ENCODE measurements around the gene KLHL24.
"Not testable (repeated sequence)": the region's sequence is repeated elsewhere in the genome, so short reads cannot be mapped to it uniquely, and the experiment has no call there.

The KLHL24 gene

GRCh38 chr3:183636221-183637105 lies 1.0 kb downstream of the KLHL24 start:
- DNase-seq: peak; percentile 91

GRCh38 chr3:183637106-183637486 lies 1.7 kb downstream of the KLHL24 start:
- DNase-seq: no peak

GRCh38 chr3:183637633-183638032 lies 2.2 kb downstream of the KLHL24 start:
- not testable (repeated sequence) for DNase-seq

- DNase-seq: no peak
Observed at GRCh38 chr3:183638101-183638852, 2.9 kb downstream of the KLHL24 start.

GRCh38 chr3:183640635-183641034 lies 5.2 kb downstream of the KLHL24 start:
- not testable (repeated sequence) for DNase-seq

GRCh38 chr3:183641882-183642281 lies 6.5 kb downstream of the KLHL24 start:
- DNase-seq: no peak

DNA sequence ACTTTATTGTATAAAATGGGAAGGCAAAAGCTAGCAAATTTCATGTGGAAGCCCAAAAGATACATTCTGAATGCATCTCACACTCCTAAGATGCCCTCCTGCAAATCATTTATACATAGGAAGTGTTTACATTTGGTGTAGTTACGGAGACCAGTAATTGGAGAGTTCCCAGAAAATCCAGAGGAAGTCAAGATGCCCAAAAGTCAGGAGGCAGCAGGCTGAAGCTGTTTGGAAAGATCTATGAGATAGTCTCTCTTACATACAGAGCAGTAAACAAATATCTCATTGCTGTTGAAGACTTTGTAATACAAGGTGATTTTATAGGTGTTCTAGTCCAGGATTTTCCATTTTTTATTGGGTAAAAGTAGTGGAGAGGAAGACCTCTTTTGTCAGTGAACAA lies 8.8 kb downstream of the KLHL24 start:
- no peak for DNase-seq

- no peak for DNase-seq
Observed at GRCh38 chr3:183645254-183645653, 9.8 kb downstream of the KLHL24 start.

DNA sequence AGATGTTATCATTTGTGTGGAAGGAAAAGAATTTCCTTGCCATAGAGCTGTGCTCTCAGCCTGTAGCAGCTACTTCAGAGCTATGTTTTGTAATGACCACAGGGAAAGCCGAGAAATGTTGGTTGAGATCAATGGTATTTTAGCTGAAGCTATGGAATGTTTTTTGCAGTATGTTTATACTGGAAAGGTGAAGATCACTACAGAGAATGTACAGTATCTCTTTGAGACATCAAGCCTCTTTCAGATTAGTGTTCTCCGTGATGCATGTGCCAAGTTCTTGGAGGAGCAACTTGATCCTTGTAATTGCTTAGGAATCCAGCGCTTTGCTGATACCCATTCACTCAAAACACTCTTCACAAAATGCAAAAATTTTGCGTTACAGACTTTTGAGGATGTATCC lies 15.1 kb downstream of the KLHL24 start:
- DNase-seq: peak; percentile 7

DNA sequence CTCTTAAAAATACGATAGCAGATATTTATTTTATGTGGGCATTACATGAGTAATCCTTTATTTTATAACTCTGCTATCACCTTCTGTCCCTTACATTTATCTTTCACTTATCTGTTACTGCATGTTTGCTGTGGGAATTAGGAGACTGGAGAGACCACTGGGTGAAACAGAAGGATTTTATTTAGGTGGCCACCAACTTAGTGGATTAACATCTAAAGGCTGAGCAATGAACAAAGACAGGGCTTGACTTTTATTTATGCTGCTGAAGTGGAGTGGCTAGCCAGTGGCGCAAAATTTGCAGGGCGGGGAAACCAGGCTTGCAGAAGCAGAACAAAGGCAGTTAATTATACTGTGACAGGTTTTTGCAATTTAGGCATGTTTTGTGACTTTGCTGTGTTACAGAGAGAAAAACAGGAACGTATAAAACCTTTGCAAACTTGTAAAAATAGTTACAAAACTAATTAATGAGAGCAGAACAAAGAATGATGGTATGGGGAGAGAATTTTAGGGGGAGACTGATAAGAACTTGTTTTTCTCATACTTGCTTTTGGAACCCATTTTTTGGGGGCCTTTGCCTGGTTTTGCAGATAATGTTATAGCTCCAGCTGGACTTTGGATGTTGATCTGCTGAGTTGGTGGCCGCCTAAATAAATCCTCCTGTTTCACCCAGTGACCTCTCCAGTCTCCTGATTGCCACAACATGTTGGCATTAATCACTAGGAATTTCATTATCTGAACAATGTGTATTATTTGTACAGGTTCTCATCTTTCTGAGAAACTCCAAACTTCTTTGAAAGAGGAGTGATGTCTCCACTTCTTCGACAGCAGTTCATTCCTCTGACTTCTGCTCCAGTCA lies 18.0 kb downstream of the KLHL24 start:
- DNase-seq: no peak

- no peak for DNase-seq
Observed at GRCh38 chr3:183654727-183655126, 19.3 kb downstream of the KLHL24 start.

DNA sequence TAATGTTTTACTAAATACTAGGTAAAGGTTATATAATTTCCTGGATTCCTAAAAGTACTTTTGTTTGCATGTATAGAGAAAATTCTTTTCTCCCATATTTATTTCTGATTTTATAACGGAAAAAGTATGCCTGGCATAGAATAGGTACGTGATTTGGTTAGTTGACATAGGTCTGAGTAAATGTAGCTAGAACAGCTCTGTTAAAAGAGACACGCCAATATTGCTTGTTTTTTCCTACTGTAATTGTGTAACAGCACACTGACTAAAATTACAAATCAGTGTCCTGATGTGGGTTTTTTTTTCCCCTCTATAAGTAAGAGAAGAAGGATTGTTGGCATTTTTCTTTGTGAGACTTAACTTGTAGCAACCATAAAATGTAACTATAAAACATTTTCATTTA lies 26.7 kb downstream of the KLHL24 start:
- no peak for DNase-seq

- peak; percentile 70 for DNase-seq
Observed at GRCh38 chr3:183664913-183665381, 29.5 kb downstream of the KLHL24 start.

- DNase-seq: no peak
Observed at GRCh38 chr3:183680061-183680460, 44.6 kb downstream of the KLHL24 start.

- DNase-seq: no peak
Observed at GRCh38 chr3:183687705-183688104, 52.3 kb downstream of the KLHL24 start.

GRCh38 chr3:183688874-183689273 lies 53.5 kb downstream of the KLHL24 start:
- DNase-seq: no peak

DNA sequence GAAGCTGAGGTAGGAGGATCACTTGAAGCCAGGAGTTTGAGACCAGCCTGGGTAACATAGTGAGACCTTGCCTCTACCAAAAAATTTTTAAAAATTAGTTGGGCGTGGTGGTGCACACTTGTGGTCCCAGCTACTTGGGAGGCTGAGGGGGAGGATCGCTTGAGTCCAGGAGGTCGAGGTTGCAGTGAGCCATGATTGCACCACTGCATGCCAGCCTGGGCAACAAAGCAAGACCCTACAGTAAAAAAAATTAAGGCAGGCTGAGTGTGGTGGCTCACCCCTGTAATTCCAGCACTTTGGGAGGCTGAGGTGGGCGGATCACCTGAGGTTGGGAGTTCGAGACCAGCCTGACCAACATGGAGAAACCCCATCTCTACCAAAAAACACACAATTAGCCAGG lies 54.2 kb downstream of the KLHL24 start:
- DNase-seq: not testable (repeated sequence)

- no peak for DNase-seq
Observed at GRCh38 chr3:183690402-183690995, 55.1 kb downstream of the KLHL24 start.

GRCh38 chr3:183692436-183692835 lies 57.0 kb downstream of the KLHL24 start:
- DNase-seq: no peak

GRCh38 chr3:183695569-183696364 lies 60.3 kb downstream of the KLHL24 start:
- no peak for DNase-seq

DNA sequence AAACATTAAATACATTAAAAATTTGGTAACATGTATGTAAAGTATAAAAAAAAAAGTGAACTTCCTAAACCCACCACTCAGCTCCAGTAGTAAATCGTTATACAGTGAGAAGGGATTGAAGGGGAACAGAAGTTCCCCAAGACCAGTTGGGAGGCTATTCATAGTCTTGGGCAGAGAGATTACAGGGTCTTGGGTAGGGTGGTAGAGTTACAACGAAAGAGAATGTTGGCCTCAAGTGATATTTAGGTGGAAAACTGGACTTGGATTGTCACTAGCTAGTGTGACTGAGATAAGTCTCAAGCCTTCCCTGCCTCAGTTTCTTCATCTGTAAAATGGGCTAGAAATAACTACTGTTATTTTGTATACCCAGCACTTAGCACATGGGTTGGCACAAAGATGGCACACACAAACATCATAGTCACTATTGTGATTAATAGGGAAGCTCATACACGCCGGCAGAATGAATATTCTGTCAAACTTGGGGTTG lies 61.7 kb downstream of the KLHL24 start:
- DNase-seq: no peak
